HUES6 (cell line): ENCODE measurements around the gene TBC1D5.

Experiments
- H3K27ac ChIP-seq: 2 replicates; pipeline ENCODE4 v1.7.0; 2013; ENCODE audit warnings: low read depth, mild to moderate bottlenecking, low read length, inconsistent platforms
- H3K27me3 ChIP-seq: 2 replicates; pipeline ENCODE4 v1.6.1; 2013; ENCODE audit warnings: low read length; ENCODE audit not compliant: control insufficient read depth, insufficient read depth
- H3K36me3 ChIP-seq: 2 replicates; pipeline ENCODE4 v1.6.1; 2013; ENCODE audit warnings: low read length; ENCODE audit not compliant: control insufficient read depth, insufficient read depth
- H3K4me1 ChIP-seq: 2 replicates; pipeline ENCODE4 v1.6.1; 2013; ENCODE audit warnings: low read length; ENCODE audit not compliant: control insufficient read depth, insufficient read depth
- H3K4me3 ChIP-seq: 2 replicates; pipeline ENCODE4 v1.5.1; 2013; ENCODE audit warnings: low read depth, low read length
- H3K9ac ChIP-seq: one replicate; pipeline ENCODE4 v1.6.1; 2013; ENCODE audit warnings: mild to moderate bottlenecking, low read length
- H3K9me3 ChIP-seq: 2 replicates; pipeline ENCODE4 v1.6.1; 2013; ENCODE audit warnings: low read depth, low read length; ENCODE audit not compliant: control insufficient read depth, insufficient read depth

The TBC1D5 gene

DNA sequence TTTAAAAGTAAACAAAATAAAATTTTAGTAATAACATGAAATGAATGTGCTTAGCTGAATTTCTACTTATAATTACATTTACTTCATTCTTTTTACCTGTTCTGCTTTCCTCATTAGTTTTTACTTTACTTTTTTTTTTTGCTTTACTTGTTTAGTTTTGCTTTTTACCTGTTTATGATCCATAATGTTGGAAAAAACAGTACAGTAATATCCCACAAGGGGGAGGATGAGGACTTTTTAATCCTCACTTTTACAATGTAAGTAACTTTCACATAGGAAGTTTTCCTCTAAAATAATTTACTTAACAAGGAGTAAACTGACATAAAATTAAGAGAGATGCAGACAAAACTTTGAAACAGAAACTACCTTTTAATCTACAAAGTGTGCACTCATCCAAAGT, 268.7 kb downstream of the TBC1D5 start:
- H3K27ac ChIP-seq, result no peak overlapping the region
- no peaks in the 10 kb centered on the region for H3K9me3 ChIP-seq
- H3K4me3 ChIP-seq, result no peak overlapping the region
- no peak overlapping the region for H3K9ac ChIP-seq
- H3K4me1 ChIP-seq, result no peaks in the 10 kb centered on the region
- no peaks in the 10 kb centered on the region for H3K36me3 ChIP-seq
- no peaks in the 10 kb centered on the region for H3K27me3 ChIP-seq

- Histone ChIP-seq H3K4me3 (no peak overlapping the region), H3K9me3 (no peaks in the 10 kb centered on the region), H3K27ac (no peak overlapping the region), H3K4me1 (no peaks in the 10 kb centered on the region), H3K36me3 (no peaks in the 10 kb centered on the region), H3K9ac (no peak overlapping the region), H3K27me3 (no peaks in the 10 kb centered on the region)
Measured at GRCh38 chr3:17469954-17470353, 272.5 kb downstream of the TBC1D5 start.

DNA sequence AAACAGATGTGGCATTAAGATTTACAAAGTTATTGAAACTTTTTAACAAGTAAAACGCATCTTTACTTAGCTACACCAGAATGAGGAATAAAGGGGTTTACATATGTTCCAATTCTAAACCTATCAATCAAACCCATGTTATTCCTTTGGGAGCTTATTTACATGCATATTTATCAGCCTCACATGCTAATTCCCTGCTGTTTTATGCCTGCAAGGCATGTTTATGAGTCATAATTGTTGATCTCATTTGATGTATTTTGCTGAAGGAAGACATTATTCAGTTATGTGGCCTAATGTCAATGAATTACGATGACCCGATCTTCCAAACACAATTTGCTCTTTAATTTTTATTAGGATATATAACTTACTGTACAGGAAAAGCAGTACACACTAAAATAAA, 272.9 kb downstream of the TBC1D5 start:
- Histone ChIP-seq H3K9ac (no peak overlapping the region), H3K4me3 (no peak overlapping the region), H3K36me3 (no peaks in the 10 kb centered on the region), H3K9me3 (no peaks in the 10 kb centered on the region), H3K4me1 (no peaks in the 10 kb centered on the region), H3K27ac (no peak overlapping the region), H3K27me3 (no peaks in the 10 kb centered on the region)

DNA sequence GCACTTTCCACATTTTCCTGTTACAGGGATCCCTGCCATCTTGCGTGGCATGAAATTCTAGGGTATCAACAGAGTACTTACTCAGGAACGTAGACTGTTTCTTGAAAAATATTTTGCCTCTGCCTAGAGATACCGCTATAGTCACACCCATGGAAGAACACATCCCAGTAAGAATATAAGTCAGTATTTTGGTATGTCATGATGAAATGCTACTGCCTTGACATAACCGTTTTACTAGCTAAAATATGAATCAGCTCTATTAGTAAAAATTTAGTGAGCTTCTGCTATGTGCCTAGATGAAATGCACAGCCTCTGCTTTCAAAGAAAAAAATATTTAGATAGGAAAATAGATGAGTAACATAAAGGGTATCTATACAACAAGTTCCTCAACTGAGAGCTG, 276.4 kb downstream of the TBC1D5 start:
- Histone ChIP-seq H3K9me3 (no peaks in the 10 kb centered on the region), H3K27me3 (no peaks in the 10 kb centered on the region), H3K9ac (no peak overlapping the region), H3K4me1 (no peaks in the 10 kb centered on the region), H3K4me3 (no peak overlapping the region), H3K36me3 (no peaks in the 10 kb centered on the region), H3K27ac (no peak overlapping the region)

DNA sequence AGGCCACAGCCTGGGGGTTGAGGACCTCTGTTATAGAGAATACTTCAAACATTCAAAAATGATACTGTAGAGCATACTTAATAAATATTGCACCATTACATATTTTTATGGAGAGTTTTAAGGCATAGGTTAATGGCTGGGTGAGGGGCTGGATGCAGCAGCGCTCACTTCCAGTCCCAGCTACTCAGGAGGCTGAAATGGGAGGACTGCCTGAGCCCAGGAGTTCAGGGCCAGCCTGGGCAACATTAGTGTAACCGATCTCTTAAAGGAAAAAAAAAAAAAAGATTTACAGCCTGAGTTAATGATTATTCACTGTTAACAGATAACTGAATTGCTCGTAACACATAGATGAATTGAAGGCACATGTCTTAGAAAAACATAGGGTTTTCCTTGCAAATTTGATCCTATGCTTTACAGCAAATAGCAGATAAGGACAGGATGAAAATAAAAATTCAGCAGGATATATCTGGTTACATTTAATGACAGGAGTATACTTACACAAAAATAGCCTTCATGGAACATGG, 282.9 kb downstream of the TBC1D5 start:
- Histone ChIP-seq H3K4me3 (no peak overlapping the region), H3K4me1 (no peaks in the 10 kb centered on the region), H3K36me3 (no peaks in the 10 kb centered on the region), H3K27me3 (no peaks in the 10 kb centered on the region), H3K9me3 (no peaks in the 10 kb centered on the region), H3K9ac (no peak overlapping the region), H3K27ac (no peak overlapping the region)

GRCh38 chr3:17456650-17457049, 285.8 kb downstream of the TBC1D5 start:
- H3K9me3 ChIP-seq, result no peaks in the 10 kb centered on the region
- no peaks in the 10 kb centered on the region for H3K4me1 ChIP-seq
- H3K4me3 ChIP-seq, result no peak overlapping the region
- H3K27me3 ChIP-seq, result no peaks in the 10 kb centered on the region
- H3K36me3 ChIP-seq, result no peaks in the 10 kb centered on the region
- H3K27ac ChIP-seq, result no peak overlapping the region
- H3K9ac ChIP-seq, result no peak overlapping the region

DNA sequence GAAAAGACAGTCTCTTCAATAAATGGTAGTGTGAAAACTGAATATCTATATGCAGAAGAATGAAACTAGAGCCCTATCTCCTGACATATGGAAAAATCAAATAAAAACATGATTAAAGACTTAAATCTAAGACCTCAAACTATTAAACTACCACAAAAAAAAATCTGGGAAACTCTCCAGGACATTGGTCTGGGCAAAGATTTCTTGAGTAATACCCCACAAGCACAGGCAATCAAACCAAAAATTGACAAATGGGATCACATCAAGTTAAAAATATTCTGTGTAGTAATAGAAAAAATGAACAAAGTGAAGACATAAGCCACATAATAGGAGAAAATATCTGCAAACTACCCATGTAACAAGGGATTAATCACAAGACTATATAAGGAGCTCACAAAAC, 286.4 kb downstream of the TBC1D5 start:
- Histone ChIP-seq H3K36me3 (no peaks in the 10 kb centered on the region), H3K9ac (no peak overlapping the region), H3K27me3 (no peaks in the 10 kb centered on the region), H3K4me1 (no peaks in the 10 kb centered on the region), H3K9me3 (no peaks in the 10 kb centered on the region), H3K27ac (no peak overlapping the region), H3K4me3 (no peak overlapping the region)

- Histone ChIP-seq H3K9me3 (no peaks in the 10 kb centered on the region), H3K4me3 (no peak overlapping the region), H3K36me3 (no peaks in the 10 kb centered on the region), H3K9ac (no peak overlapping the region), H3K27ac (no peak overlapping the region), H3K4me1 (no peaks in the 10 kb centered on the region), H3K27me3 (no peaks in the 10 kb centered on the region)
Measured at GRCh38 chr3:17444865-17445264, 297.6 kb downstream of the TBC1D5 start.

DNA sequence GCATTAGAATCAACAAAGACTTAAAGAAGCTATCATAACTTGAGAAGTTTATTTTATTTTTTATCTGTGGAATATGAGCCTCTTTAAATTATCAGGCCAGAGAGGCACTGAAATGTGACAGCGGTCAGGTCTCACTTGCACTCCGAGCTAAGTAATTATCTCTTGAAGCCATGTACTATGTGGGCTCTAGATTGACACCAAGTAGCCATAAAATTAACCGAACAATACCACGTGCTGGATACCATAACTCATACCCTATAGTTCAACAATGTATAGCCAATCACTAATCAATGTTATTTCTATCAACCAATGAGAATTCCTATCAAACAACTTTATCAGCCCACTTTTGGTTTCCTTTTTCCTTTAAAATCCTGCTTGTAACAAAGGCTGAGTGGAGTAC, 299.3 kb downstream of the TBC1D5 start:
- Histone ChIP-seq H3K27ac (no peak overlapping the region), H3K36me3 (no peaks in the 10 kb centered on the region), H3K9ac (no peak overlapping the region), H3K4me1 (no peaks in the 10 kb centered on the region), H3K4me3 (no peak overlapping the region), H3K27me3 (no peaks in the 10 kb centered on the region), H3K9me3 (no peaks in the 10 kb centered on the region)

GRCh38 chr3:17442332-17443049, 299.9 kb downstream of the TBC1D5 start:
- Histone ChIP-seq H3K27me3 (no peaks in the 10 kb centered on the region), H3K36me3 (no peaks in the 10 kb centered on the region), H3K9ac (no peak overlapping the region), H3K4me1 (no peaks in the 10 kb centered on the region), H3K9me3 (no peaks in the 10 kb centered on the region), H3K4me3 (no peak overlapping the region), H3K27ac (no peak overlapping the region)

DNA sequence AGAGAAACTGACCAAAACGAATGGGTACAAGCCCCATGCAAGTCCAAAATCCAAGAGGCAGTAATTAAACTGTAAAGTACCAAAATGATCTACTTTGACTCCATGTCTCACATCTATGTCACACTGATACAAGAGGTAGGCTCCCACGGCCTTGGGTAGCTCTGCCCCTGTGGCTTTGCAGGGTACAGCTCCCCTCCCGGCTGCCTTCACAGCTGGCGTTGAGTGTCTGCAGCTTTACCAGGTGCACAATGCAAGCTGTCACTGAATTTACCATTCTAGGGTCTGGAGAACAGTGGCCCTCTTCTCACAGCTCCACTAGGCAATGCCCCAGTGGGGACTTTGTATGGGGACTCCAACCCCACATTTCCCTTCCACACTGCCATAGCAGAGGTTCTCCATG, 308.6 kb downstream of the TBC1D5 start:
- H3K4me1 ChIP-seq, result 0 out of 2 replicates have a peak, but pooled peaks cover 4% of the 10 kb centered on the region
- H3K9me3 ChIP-seq, result no peaks in the 10 kb centered on the region
- H3K9ac ChIP-seq, result no peak overlapping the region
- no peak overlapping the region for H3K4me3 ChIP-seq
- H3K27ac ChIP-seq, result no peak overlapping the region
- H3K27me3 ChIP-seq, result no peaks in the 10 kb centered on the region
- H3K36me3 ChIP-seq, result no peaks in the 10 kb centered on the region
